ENCODE measurements around the gene RYR2.

GRCh38 chr1:237791592-237791991, 749.6 kb downstream of the RYR2 start:
- TF ChIP-seq, protein P1, sequence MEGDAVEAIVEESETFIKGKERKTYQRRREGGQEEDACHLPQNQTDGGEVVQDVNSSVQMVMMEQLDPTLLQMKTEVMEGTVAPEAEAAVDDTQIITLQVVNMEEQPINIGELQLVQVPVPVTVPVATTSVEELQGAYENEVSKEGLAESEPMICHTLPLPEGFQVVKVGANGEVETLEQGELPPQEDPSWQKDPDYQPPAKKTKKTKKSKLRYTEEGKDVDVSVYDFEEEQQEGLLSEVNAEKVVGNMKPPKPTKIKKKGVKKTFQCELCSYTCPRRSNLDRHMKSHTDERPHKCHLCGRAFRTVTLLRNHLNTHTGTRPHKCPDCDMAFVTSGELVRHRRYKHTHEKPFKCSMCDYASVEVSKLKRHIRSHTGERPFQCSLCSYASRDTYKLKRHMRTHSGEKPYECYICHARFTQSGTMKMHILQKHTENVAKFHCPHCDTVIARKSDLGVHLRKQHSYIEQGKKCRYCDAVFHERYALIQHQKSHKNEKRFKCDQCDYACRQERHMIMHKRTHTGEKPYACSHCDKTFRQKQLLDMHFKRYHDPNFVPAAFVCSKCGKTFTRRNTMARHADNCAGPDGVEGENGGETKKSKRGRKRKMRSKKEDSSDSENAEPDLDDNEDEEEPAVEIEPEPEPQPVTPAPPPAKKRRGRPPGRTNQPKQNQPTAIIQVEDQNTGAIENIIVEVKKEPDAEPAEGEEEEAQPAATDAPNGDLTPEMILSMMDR (IDR thresholded peaks at IDR 0.05) = no peak
- no peak for TF ChIP-seq EP300 (IDR thresholded peaks at IDR 0.05)

Measured in tibial nerve (tissue), 4 donors.